HCT116 (cell line): ENCODE data around the gene APOL3.

Experiments used
- CBX3 ChIP-seq: IDR thresholded peaks from 2 replicates; pipeline ENCODE4 v1.6.1; 2012; ENCODE audit warnings: low read depth
- EZH2 ChIP-seq: fragments of 200-600 bp; sonication (generic); IDR thresholded peaks from 2 replicates; pipeline ENCODE4 v1.6.1; 2017; ENCODE audit warnings: antibody characterized with exemption, mixed run types
- POLR2A ChIP-seq: IDR thresholded peaks from 2 replicates; pipeline ENCODE4 v1.7.0; 2011; ENCODE audit warnings: borderline replicate concordance; ENCODE audit not compliant: insufficient read depth, insufficient read length; ENCODE audit errors: extremely low read depth
- SP1 ChIP-seq: IDR thresholded peaks from 2 replicates; pipeline ENCODE4 v1.6.1; 2012; ENCODE audit warnings: low read depth
- TF ChIP-seq, protein P1 (sequence below), 3 experiments: fragments of 200-600 bp in 1 of 3; sonication (generic) in 1 of 3; IDR thresholded peaks in 2 of 3; conservative IDR thresholded peaks in 1 of 3; 2 replicates each; pipeline ENCODE4 v1.5.1; 2012 to 2017; ENCODE audit warnings: low read depth in 2 of 3, low read length in 2 of 3, antibody characterized with exemption in 1 of 3, borderline replicate concordance in 1 of 3, control low read depth in 1 of 3, mild to moderate bottlenecking in 1 of 3, mixed read lengths in 1 of 3, mixed run types in 1 of 3, moderate library complexity in 1 of 3; ENCODE audit not compliant: insufficient read depth in 1 of 3

DNA sequence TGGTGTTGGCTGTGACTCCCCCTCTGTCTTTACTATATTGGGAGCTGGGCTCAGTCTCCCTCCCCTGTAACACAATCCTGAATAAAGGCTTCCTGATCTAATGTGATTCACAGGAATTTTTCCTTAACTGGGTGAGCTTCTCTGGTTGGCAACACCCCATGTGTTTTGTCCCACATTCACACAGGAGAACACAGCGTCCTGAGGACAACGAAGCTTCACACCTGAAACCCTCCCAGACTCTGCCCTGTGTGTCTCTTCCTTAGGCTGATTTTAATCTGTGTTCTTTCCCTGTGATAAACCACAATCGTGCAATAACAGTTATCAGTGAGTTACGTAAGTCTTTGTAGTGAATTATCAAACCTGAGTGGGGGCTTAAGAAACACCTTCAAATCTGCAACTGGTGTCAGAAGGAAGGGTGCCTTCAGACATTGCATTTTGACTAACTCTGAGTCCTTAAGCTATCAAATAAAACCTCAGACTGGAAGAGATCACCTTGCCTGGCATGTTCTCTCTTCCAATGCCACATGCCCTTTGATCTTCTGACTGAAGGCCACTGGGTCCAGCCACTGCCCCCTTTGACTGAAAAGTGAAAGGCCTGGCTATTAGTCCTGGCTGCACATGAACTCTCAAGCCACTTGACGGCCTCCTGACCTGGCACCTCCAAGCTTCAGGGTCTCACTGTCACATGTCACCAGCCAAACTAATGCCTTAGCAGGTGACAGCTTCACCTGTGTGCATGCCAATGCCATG is 17.3 kb downstream of the APOL3 start:
- TF ChIP-seq, protein P1, sequence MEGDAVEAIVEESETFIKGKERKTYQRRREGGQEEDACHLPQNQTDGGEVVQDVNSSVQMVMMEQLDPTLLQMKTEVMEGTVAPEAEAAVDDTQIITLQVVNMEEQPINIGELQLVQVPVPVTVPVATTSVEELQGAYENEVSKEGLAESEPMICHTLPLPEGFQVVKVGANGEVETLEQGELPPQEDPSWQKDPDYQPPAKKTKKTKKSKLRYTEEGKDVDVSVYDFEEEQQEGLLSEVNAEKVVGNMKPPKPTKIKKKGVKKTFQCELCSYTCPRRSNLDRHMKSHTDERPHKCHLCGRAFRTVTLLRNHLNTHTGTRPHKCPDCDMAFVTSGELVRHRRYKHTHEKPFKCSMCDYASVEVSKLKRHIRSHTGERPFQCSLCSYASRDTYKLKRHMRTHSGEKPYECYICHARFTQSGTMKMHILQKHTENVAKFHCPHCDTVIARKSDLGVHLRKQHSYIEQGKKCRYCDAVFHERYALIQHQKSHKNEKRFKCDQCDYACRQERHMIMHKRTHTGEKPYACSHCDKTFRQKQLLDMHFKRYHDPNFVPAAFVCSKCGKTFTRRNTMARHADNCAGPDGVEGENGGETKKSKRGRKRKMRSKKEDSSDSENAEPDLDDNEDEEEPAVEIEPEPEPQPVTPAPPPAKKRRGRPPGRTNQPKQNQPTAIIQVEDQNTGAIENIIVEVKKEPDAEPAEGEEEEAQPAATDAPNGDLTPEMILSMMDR (IDR thresholded peaks at IDR 0.05 in 2 of 3, conservative IDR thresholded peaks at IDR 0.05 in 1 of 3; ENCODE audit: borderline replicate concordance in 1 of 3, insufficient read depth in 1 of 3, low read depth in 2 of 3, low read length in 2 of 3), result no peak
- no peak for TF ChIP-seq POLR2A
- no peak for TF ChIP-seq SP1
- TF ChIP-seq EZH2, result no peak
- no peak for TF ChIP-seq CBX3
